ENCODE results near the gene GHITM. TPM values are rescaled to one million over a fixed set of nuclear protein-coding genes. Genes with fewer than 3 reads are reported as not detected.

GHITM gene
- total RNA-seq, 2 experiments from 2014 or later = 198 TPM

DNA sequence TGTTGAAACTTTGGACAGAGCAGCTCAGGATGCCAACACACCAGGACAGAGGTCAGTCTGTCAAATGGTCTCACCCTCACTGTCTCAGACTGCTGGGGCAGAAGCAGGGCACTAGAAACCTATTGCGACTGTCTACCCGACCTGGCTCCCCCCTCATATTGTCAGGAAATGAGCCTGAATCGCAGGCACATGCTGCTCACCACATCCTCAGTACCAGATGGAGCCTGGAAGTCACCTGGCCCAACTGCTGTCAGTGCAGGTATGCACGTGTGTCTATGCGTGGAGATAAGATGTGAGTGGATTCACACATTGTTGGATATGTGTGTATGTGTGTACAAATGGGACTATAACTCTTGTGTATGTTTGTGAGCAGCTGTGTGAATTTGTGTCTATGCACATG, 51.8 kb downstream of the GHITM start:
- H3K27ac Mint-ChIP-seq = no peak overlapping the region
- DNase-seq = peak; percentile 49
- POLR2A ChIA-PET = interaction anchor here (1.5 kb wide), 1 partner anchor 43 kb away, joined by 4 read pairs; no protein-coding TSS in a partner anchor

DNA sequence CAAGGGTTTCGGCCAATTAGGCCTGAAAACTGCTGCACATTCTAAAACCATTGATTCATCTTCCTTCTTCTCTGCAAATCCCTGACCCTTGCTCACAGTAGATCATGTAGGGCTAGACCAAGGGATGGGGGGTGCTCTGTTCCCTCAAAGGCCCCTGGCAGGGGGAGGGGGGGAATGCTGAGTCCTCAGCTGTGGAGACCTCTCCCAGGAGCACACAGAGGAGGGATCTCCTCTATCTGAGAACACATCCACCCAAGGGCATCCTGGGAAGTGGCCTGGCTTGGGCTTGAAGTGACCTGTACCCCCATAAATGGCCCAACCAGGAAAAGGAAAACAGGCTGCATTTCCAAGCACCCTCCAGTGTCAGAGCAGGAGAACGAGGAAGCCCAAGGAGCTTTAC, 54.0 kb downstream of the GHITM start:
- Mint-ChIP-seq H3K27me3 (peaks cover 10% of the 10 kb centered on the region), H3K9me3 (no peaks in the 10 kb centered on the region), H3K36me3 (ENCODE audit: low read depth) (no peaks in the 10 kb centered on the region), H3K4me3 (no peak overlapping the region), H3K27ac (no peak overlapping the region), H3K4me1 (ENCODE audit: low read depth) (peaks cover 10% of the 10 kb centered on the region)
- POLR2A ChIA-PET = interaction anchor here (0.6 to 1.2 kb wide), 2 partner anchors 9 to 36 kb away, joined by 3 read pairs; no protein-coding TSS in a partner anchor
- intact Hi-C loops (cut with micrococcal nuclease) = no loop called here
- CTCF ChIA-PET = interaction anchor here (2.2 to 2.5 kb wide), 2 partner anchors 45 kb away, joined by 8 to 12 read pairs; no protein-coding TSS in a partner anchor
- ATAC-seq (no peak), DNase-seq (no peak)
- TF ChIP-seq, protein P1, sequence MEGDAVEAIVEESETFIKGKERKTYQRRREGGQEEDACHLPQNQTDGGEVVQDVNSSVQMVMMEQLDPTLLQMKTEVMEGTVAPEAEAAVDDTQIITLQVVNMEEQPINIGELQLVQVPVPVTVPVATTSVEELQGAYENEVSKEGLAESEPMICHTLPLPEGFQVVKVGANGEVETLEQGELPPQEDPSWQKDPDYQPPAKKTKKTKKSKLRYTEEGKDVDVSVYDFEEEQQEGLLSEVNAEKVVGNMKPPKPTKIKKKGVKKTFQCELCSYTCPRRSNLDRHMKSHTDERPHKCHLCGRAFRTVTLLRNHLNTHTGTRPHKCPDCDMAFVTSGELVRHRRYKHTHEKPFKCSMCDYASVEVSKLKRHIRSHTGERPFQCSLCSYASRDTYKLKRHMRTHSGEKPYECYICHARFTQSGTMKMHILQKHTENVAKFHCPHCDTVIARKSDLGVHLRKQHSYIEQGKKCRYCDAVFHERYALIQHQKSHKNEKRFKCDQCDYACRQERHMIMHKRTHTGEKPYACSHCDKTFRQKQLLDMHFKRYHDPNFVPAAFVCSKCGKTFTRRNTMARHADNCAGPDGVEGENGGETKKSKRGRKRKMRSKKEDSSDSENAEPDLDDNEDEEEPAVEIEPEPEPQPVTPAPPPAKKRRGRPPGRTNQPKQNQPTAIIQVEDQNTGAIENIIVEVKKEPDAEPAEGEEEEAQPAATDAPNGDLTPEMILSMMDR (IDR thresholded peaks at IDR 0.05) = no peak

More for the DNA sequence above, 51.8 kb downstream of the GHITM start:
- H3K4me3 Mint-ChIP-seq = no peak overlapping the region
- CTCF ChIA-PET = interaction anchor here (1.0 to 2.8 kb wide), 5 partner anchors 15 to 56 kb away, joined by 3 to 12 read pairs (median 4); partner anchors contain the start of gene GHITM
- H3K36me3 Mint-ChIP-seq (ENCODE audit: low read depth) = no peaks in the 10 kb centered on the region
- ATAC-seq = peak; percentile 26
- peaks cover 7% of the 10 kb centered on the region for H3K27me3 Mint-ChIP-seq
- H3K9me3 Mint-ChIP-seq = no peaks in the 10 kb centered on the region
- H3K4me1 Mint-ChIP-seq (ENCODE audit: low read depth) = peaks cover 10% of the 10 kb centered on the region
- intact Hi-C loops (cut with micrococcal nuclease) = no loop called here
- TF ChIP-seq, protein P1 (IDR thresholded peaks at IDR 0.05) = no peak

DNA sequence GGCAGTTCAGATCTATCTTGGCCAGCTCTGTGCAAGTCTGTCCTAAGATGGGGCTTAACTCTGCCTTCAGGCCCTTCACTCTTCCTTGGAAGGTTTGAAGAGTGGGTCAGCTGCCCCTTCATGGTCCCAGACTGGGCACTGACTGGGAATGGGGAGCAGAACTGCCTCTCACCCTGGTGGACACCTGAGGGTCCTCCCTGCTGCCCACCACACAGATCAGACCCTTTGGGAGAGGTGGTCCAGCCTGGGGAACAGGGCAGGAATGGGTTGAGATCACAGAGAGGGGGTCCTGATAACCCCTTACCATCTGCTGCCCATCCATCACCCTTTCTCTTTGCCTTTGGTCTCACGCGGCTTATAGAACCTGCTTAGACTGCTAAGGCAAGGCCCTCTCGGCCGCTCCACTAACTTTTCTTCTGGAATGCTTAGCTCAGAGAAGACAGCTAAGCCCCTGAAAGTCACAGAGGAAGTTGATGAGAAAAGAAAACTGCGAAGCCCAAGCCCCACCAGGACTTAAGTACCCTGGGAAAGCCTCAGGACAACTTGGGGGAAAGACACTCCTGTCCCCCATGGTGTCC, 54.6 kb downstream of the GHITM start:
- H3K4me3 Mint-ChIP-seq = peak overlapping the region; percentile 57
- peaks cover 10% of the 10 kb centered on the region for H3K4me1 Mint-ChIP-seq (ENCODE audit: low read depth)
- peaks cover 10% of the 10 kb centered on the region for H3K27me3 Mint-ChIP-seq
- intact Hi-C loops (cut with micrococcal nuclease) = no loop called here
- TF ChIP-seq, protein P1 (IDR thresholded peaks at IDR 0.05) = no peak
- ChIA-PET POLR2A (interaction anchor here (1.2 kb wide), 1 partner anchor 8 kb away, joined by 3 read pairs; no protein-coding TSS in a partner anchor), CTCF (interaction anchor here (1.0 to 2.5 kb wide), 2 partner anchors 17 to 46 kb away, joined by 4 to 12 read pairs; no protein-coding TSS in a partner anchor)
- no peaks in the 10 kb centered on the region for H3K9me3 Mint-ChIP-seq
- H3K27ac Mint-ChIP-seq = no peak overlapping the region
- no peaks in the 10 kb centered on the region for H3K36me3 Mint-ChIP-seq (ENCODE audit: low read depth)
- no peak for DNase-seq
- no peak for ATAC-seq

DNA sequence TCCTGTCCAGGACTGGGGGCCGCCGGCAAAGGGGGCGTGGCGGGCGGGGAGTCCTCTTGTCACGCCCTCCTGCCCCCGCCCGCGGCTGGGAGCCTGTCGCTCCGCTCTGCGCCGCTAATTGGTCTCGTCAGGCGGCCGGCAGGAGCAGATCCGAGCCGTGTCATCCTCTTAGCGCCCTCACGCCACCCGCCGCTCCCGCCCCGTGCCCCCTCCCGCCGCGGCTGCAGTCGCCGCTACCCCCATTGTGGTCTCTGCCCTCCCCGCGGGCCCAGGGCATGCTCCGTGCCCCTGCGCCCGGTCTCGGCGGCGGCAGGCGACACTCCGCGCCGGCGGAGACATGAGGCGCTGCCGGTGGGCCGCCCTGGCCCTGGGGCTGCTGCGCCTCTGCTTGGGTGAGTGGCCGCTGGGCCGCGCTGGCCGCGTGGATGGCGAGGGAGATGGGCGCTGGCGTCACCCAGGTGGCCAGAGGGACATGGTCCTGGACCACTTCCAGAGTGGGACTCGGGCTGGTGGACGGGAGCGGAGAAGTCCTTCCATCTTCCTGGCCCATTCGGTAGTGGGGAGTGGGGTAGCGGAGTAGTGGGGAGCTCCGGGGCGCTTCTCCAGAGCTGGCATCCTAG, 55.2 kb downstream of the GHITM start, which contains the start of gene CDHR1:
TSS of gene CDHR1 (plus strand) at position 114 of the 620 bp plus-strand sequence. CDS start at position 338, 224 bp downstream.
- peak; percentile 92 for ATAC-seq
- Mint-ChIP-seq H3K27me3 (peaks cover 10% of the 10 kb centered on the region), H3K4me3 (peak within 1 kb of the TSS; percentile 57), H3K4me1 (ENCODE audit: low read depth) (peaks cover 10% of the 10 kb centered on the region), H3K27ac (no peak within 1 kb of the TSS), H3K36me3 (ENCODE audit: low read depth) (no peaks in the 10 kb centered on the region), H3K9me3 (no peaks in the 10 kb centered on the region)
- intact Hi-C loops (cut with micrococcal nuclease) = no loop called here
- POLR2A ChIA-PET = no interaction called here
- TF ChIP-seq, protein P1 (IDR thresholded peaks at IDR 0.05) = no peak
- peak; percentile 72 for DNase-seq
- CTCF ChIA-PET = interaction anchor here (0.7 to 2.5 kb wide), 3 partner anchors 10 to 46 kb away, joined by 3 to 12 read pairs (median 4); no protein-coding TSS in a partner anchor

All from activated CD8-positive, alpha-beta T cell treated with anti-CD3 and anti-CD28 coated beads for 36 hours (primary cell).